Mucosa of gallbladder (tissue), 1 donor: Measurements from ENCODE around the gene NKIRAS2. TPM values are rescaled to one million over a fixed set of nuclear protein-coding genes. Genes with fewer than 3 reads are reported as not detected.

ENCODE experiments used
- DNase-seq: peaks from one replicate; pipeline ENCODE4 v3.0.0-alpha.2; 2020; ENCODE audit warnings: low spot score
- total RNA-seq: library from RNA; stranded (reverse); gene quantifications from one replicate; pipeline ENCODE4 v1.2.1, GENCODE V29; 2021
- donor health status: DM: no; HTN: no; CAD: no.

The NKIRAS2 gene
- total RNA-seq, result 31.1 TPM

DNA sequence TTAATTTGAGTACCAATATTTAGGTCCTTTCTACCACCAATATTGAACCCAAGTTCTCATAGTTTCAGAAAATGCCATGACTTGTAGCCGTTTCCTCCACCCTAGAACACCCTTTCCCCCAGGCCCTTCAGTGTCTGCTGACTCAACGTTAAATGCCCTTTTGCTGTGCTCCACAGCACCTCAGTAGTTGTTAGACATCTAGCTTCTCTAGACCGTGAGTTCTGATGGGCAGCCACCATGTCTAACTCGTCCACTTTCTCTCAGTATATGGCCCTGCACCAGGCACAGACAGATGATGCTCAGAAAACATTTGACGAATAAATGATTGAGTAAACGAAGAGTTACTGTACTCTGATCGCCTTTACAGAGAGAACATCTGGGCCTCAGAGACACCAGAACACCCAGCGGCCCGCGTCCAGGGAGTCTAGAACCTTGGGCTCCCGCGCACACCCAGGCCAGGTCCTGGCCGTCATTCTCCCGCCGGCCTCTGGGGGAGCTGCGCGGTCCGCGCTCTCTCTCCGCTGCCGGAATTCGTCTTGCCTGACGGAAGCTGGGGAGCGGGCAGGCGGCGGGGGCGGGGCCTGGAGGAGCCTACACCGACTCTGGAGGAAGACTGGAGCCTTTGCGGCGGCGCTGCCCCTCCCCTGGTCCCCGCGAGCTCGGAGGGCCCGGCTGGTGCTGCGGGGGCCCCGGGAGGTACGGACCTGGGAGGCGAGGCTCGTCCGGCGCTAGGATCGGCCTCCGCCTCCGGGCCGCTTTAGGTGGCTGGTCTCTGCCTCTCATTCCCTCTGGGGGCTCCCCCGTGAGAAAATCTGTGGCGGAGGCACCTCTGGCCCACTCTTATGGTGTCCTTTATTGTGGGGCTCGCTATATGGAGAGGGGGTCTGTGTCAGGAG is at the start of gene NKIRAS2:
Gene NKIRAS2 (plus strand): TSS at position 582 of the 896 bp plus-strand sequence. CDS start 1,488 bp downstream, outside the sequence.
- peak; percentile 95 for DNase-seq

DNA sequence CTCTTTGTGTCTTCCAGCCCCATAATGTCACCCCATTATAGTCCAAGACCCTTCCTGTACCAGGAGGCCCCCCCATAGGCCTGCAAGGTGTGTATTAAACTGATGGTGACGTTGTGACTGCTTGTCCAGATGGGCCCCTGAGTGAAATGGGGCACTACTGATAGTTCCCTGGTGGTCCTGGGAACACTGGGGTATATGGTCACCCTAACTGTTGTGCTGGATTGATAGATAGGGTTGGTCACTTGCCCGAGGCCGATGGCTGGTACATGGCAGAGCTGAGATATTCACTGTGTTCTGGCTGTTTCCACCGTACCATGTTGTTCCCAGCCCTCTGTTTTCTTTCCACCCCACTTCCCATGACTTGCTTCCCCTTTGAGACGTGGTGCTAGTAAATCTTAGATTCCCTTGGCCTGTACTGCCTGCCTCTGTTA is 49.0 kb upstream of the NKIRAS2 start:
- DNase-seq, result no peak

DNA sequence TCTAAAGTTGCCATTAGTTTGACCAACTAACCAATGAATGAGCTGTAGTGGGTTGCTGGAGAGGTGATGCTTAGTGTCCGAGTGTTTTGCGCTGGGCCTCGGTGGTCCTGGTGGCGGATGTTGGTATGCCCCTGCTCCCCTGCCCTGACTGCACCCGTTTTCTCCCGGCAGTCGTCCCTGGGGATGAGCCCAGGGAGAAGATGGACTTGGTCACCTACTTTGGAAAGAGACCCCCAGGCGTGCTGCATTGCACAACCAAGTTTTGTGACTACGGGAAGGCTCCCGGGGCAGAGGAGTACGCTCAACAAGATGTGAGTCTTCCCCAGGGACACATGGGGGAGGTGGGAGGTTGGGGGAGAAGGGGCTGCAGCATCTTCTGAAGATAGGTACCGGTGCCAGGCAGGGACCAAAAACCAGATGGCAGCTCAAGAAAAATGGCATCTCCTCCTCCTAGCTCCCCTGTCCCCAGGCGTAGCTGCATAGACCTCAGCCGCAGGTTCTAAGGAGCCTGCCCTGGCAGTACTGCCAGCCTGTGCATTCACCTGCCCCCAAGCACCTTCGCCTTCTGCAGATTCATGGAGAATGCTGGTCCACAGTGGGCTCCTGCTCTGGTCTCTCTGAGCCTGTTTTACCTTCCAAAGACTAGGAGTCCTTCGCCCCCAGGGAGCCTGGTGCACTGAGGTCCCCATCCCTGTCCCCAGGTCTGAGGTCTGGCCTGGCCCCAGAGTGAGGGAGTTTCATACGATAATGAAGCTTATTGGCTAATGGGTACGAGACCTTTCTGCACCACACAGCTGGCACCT is 48.0 kb upstream of the NKIRAS2 start:
- no peak for DNase-seq

DNA sequence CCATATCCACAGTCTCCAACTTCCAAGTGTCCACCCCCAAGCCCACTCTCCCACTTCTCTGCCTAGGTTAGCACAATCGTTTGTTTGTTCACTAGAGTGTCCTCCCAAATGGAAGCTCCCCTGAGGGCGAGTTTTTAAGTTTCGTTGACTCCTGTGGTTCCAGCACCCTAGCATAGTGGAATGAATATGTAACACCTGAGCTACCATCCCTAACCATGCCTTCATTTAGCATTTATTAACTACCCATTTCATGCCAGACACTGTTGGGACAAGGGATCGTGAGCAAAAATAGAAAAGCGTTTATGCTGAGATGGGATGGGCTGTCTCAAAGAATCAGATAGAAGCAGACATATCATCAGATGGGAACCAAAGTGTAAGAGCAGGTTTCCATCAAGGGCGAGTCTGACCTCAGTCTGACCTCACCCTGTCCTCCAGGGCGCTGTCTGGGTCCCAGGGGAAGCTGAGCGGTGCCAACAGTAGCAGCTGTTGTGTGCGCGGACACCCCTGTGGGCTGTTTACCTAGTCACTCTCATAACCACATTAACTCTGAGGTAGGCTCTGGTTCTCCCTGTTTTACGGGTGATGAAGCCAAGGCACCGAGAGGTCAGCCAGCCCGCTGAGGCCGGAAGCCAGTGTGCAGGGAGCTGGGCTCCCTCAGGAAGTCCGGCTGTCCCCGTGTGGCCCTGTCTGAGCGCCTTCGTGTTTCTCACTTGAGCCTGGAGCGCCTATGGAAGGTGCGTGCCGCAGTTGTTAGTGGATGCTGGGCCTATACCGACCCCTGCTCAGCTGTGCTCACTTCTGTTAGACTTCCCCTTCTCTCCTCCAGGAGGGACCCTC is 47.1 kb upstream of the NKIRAS2 start:
- peak; percentile 45 for DNase-seq

DNA sequence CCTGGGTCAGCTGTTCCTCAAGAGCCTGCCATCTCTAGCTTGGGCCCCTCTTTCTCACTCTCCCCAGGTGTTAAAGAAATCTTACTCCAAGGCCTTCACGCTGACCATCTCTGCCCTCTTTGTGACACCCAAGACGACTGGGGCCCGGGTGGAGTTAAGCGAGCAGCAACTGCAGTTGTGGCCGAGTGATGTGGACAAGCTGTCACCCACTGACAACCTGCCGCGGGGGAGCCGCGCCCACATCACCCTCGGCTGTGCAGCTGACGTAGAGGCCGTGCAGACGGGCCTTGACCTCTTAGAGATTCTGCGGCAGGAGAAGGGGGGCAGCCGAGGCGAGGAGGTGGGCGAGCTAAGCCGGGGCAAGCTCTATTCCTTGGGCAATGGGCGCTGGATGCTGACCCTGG is 46.5 kb upstream of the NKIRAS2 start:
- DNase-seq, result no peak

DNA sequence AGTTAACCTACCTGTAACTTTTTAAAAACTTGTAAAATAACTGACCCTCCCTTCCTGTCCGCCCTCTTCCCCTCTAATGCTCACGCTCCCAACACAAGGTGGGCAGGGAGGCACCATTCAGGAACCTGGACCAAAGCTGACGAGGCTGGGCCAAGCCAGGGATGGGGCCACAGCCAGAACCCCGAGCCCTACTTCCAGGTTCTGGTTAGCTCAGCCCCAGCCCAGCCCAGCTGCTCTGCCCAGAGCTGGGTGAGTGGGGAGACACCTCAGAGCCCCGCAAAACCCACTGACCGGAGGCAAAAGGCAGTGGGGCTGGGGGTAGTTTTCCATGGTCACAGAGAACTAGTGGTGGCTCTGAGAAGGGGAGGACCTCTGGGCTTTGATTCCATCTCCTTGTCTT is 45.9 kb upstream of the NKIRAS2 start:
- DNase-seq, result no peak

DNA sequence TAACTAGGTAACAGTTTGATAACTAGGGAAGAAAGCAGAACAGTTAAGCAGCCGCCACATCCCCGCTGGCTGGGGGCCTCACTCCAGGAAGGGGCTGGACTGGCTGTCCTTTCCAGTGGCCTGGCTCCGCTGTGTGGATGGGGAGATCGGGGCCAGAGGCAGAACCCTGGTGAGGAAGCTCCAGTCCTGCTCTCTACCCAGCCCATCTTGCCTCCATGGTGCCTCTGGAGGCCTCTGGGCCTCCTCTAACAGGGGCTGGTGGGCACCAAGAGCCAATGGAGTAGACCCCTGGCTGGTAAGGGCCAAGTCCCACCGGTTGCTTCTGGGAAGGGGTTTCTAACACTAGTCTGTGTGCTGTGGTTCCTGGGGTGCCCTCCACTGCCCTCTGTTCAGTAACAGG is 45.2 kb upstream of the NKIRAS2 start:
- DNase-seq, result no peak

DNA sequence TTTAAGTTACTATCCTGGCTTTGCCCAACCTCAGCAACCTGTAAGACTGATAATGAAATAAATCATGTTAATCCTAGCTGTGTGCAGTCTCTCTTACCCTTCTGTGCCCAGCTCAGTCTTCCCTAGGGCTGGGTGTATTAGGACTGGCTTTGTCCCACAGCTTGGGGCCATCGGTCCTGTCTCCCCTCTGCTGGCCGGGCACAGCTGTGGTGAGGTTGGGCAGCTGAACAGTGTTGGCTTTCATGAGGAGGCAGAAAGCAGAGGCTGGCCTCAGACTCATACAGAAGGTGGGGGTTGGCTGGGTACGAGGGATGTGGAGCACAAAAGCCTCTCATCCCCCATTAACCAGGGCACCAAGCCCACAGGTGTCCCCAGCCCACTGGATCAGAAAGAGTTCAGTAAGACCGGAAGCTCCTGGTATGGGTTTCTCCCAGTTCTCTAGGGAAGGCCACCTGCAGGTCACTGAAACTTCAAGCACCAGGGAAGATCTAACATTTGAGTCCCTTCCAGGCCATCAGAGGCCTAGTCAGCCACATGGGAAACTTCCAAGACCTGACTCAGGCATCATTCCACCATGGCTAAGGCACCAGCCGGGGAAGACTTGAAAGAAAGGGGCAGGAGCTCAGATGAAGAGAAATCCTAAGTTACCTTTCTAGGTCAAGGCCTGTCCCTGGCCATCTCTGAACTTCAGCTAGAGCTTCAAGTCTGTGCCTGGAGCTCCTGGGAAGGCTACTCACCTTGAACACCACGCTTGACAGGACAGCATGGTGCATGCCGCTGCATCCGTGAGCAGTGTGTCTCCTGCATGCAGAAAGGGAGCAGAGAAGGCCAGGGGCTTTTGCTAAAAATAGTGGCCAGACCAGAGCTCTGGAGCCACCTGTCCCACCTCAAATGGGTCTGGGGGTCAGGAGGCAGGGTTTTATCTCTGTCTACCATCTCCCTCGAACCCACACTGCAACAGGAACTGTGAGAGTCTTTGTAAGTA is 44.5 kb upstream of the NKIRAS2 start:
- DNase-seq, result no peak

DNA sequence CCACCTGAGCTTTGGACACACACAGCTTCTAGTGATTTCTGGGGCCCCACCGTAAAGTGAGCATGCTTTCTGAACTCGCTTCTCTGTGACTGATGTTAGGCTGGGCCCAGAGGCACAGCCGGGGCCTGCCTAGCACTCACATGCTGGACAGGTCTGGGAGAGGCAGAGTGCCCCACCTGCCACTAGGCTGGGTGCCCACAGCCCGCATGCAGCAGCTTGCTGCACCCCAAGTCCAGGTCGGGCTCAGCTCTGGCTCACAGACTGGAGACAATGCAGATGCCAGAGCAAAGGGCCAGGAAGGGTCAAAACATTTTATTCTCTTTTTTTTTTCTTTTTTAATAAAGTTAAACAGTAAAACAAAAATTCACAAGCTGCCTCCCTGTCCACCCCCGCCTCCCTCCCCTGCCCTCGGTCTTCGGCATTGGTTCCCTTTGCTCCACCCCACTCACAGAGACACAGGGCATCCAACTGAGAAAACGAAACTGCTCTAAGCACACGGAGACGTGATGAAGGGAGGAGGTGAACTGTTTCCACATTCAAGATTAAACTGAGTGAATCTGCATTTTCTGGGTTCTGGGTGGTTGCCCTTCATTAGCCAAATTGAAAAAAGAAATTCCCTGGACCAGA is 43.6 kb upstream of the NKIRAS2 start:
- DNase-seq, result no peak

DNA sequence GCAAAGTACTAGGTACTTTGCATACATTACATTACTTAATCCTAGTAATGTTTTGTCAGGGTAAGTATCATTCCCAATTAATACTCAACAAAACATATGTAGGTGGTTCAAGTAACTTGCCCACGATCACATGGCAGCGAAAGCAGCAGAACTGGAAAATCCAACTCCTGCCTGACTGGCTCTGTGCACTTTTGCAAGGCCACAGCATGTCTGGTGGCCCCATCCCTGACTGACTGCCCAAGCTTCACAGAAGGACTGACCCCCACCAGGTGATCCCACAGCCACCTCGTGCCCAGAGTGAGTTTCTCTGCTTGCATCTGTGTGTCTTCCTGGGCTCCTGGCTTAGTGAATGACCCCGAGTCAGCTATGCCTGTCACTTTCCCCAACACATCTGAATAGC is 41.9 kb upstream of the NKIRAS2 start:
- DNase-seq, result no peak

DNA sequence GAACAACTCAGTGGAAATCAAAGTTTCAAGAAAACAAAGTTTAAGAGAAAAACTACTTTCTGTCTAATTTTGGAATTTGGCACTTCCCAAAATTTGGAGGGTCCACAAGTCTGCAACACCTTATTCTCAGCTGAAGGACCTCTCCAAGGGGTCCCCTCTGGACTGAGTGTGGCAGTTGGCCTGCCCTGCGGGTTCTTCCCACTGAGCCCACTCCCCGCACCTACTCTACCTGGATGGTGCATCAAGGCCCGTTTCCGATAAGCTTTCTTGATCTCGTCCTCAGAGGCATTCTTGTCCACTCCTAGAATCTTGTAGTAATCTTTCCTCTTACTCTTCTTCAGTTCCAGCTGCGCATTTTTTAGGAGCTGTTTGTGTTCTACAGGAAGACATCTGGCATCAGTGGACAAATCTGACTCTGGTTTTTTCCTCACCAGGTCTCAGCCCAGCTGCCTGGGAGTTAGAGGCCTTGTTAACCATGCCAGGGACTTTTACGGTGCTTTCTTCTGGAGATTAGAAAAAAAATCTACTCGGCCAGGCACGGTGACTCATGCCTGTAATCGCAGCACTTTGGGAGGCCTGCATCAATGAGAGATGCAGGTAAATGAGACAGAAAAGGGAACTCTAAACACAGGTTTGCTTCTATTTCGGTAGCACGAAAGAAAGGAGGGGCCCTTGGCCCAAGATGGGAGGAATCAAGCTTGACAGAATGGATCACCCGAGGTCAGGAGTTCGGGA is 37.7 kb upstream of the NKIRAS2 start:
- DNase-seq, result no peak

DNA sequence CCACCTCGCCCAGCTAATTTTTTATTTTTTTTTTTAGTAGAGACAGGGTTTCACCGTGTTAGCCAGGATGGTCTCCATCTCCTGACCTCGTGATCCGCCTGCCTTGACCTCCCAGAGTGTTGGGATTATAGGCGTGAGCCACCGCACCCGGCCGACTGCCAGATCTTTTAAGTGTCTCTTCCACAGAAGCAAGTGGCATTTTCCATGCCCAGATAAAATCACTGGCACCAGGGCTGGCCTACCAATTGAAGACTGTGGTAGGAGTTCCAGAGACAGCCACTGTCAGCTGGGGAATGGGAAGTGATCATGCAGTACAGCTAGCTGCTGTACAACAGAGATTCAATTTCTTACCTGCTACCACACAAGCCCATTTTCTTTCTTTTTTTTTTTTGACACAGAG is 35.4 kb upstream of the NKIRAS2 start:
- DNase-seq, result no peak

DNA sequence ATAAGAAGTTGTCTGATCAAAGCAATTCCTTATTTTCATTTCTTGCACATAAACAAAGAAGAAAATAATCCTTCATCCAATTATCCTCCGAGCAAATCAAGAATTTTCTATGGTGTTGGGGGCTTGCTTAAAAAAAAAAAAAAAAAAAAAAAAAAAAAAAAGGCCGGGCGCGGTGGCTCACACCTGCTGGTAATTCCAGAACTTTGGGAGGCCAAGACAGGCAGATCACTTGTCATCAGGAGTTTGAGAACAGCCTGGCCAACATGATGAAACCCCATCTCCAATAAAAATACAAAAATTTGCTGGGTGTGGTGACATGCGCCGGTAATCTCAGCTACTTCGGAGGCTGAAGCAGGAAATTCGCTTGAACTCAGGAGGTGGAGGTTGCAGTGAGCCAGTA is 34.0 kb upstream of the NKIRAS2 start:
- no peak for DNase-seq

DNA sequence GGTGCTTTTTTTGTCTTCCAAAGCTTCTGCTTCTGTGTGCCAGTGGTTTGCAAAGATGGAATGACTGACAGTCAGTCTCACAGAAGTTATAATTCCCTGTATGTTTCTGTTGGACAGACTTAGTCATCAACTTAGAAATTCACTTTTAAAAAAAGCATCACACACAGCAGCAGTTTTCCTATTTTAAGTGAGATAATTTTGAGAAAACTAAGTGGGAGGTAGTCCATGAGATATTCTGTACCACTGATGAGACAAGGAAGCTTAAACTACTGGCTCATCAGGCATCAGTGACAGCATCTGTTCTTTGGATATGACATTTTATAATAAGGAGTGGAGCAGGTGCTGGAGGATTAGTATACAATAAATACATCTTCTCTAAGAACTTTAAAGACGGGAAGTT is 33.3 kb upstream of the NKIRAS2 start:
- no peak for DNase-seq

DNA sequence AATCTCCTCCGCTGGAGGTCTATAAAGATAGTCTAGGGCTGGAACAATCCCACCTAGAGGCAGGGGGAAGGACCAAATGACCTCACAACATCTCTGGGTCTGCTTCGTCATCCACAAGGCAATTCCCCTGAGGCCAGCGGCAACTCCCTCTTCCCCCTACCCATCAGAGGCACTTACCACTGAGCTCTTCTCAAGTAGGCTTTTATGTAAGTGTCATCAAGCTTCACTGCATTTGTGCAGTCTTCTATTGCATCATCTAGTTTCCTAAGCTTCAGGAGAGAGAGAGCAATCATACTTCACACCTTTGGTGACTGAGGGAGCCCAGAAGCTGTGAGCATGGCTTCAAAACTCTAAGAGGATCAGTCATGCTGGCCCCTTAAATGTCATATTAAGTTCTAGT is 32.2 kb upstream of the NKIRAS2 start:
- no peak for DNase-seq

DNA sequence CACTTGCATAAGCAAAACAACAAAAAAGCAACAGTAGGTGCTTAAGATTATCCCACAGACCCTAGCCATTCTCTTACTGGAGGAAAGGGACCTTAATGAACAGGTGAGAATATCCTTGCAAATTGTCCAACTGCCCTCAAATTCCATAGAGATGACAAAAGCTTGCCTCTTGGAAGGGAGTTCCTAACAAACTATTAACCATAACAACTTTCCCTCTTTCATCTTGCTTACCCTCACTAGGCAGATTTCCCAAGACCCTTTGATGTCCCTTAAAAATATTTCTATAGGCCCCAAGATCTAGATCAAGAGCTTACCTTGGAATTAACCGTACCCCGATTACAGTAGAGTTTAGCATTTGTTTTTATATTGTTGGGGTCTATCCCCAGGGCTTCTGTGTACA is 31.5 kb upstream of the NKIRAS2 start:
- no peak for DNase-seq

DNA sequence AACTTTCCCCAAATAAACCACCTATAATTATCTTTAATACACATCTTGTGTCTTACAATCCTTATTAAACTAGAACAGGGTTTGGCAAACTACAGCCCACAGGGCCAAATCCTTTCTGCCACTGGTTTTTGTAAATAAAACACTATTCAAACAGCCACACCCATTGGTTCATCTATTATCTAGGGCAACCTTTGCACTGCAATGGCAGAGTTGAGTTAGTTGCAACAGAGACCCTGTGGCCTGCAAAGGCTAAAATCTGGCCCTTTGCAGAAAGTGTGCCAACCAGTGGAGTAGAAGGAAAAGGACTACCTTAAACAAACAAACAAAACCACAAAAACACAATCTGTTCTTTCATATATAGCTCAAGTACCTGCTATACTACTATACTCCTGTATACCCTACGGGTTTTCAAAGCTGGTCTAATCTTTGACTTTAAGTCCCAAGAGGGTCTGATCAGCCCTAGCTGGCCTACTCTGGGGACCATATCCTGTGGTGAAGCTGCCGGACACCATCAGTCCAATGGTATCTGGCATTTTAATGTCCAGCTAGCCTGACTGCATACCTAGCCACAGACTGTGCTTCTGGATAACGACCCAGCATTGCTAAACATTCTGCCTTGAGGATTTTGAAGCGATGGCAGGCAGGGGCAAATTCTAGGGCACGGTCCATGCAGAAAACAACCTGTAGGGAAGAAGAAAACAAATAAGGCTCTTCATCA is 30.0 kb upstream of the NKIRAS2 start:
- DNase-seq, result no peak

DNA sequence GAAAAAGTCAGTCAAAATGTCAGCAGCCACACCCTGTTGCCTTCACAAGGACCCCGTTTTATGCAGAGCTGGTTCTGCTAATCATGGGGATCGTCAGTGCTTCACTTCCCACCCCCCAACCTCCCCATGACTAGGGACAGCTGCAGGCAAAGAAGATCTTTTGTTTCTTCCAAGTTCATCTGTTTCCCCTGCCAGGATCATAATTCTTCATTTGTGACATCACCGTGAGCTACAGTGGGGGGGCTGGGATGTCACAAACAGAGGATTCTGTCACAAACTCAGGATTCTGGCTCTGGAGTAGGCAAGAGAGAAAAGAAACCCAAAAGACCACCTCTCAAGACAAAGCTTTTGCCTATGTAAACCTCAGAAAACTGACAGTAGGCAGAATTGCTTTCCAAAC is 27.3 kb upstream of the NKIRAS2 start:
- DNase-seq, result no peak

DNA sequence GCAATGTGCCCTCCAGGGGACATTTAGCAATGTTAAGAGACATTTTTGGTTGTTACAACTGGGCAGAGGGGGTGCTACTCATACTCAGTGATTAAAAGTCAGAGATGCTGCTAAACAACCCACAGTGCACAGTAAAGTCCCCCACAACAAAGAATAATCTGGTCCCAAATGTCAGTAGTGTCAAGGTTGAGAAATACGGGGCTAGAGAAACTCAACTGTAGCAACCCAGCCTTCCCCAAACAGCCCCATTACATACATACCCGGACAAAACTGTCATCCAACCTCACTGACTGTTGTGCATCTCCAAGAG is 23.1 kb upstream of the NKIRAS2 start:
- DNase-seq, result no peak
